Muscle of back (tissue), 11 donors: ENCODE data around the gene TEX13A. TPM values are rescaled to one million over a fixed set of nuclear protein-coding genes. Genes with fewer than 3 reads are reported as not detected.

ENCODE experiments used
- DNase-seq, 3 donors: peaks; one replicate each; pipeline versions ENCODE4 v3.0.0 to v3.0.0-alpha.2; 2013
- polyA plus RNA-seq, 10 donors: library from polyadenylated mRNA; unstranded; fragments of 120-200 nt; gene quantifications; one replicate each; pipeline ENCODE4 v1.2.1, GENCODE V29; 2013; ENCODE audit not compliant: insufficient read length in 10 of 10

The TEX13A gene
- polyA plus RNA-seq, 10 donors: not detected

DNA sequence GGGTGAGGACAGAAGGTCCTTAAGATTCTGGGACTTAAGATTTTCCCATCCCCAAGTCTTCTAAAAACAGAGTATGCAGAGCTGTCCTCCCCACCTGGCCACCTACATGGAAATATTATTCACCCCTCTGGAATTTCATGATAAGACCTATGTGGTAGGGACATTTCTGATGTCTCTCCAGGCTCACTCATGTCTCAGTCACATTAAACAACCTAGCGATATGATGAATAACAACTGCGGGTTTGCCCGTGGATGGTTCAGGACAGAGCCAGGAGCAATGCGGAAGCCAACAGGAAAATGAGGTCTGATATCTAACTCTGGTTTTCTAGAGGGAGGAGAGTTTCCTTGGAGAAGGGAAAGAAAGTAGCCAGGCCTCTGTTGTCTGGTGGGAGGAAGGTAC, 47.4 kb downstream of the TEX13A start:
- DNase-seq: no peak
